GM21723 (cell line): Measurements from ENCODE around the gene NPBWR2.
A peak's percentile ranks its signal among the peaks of the same experiment; 100 is the strongest.

Experiments
- ATAC-seq: cut with Tn5 transposase; IDR thresholded peaks from one replicate; pipeline ENCODE4 v1.9.1; 2021; ENCODE audit warnings: mild to moderate bottlenecking, moderate library complexity; ENCODE audit not compliant: unreplicated experiment

The NPBWR2 gene

DNA sequence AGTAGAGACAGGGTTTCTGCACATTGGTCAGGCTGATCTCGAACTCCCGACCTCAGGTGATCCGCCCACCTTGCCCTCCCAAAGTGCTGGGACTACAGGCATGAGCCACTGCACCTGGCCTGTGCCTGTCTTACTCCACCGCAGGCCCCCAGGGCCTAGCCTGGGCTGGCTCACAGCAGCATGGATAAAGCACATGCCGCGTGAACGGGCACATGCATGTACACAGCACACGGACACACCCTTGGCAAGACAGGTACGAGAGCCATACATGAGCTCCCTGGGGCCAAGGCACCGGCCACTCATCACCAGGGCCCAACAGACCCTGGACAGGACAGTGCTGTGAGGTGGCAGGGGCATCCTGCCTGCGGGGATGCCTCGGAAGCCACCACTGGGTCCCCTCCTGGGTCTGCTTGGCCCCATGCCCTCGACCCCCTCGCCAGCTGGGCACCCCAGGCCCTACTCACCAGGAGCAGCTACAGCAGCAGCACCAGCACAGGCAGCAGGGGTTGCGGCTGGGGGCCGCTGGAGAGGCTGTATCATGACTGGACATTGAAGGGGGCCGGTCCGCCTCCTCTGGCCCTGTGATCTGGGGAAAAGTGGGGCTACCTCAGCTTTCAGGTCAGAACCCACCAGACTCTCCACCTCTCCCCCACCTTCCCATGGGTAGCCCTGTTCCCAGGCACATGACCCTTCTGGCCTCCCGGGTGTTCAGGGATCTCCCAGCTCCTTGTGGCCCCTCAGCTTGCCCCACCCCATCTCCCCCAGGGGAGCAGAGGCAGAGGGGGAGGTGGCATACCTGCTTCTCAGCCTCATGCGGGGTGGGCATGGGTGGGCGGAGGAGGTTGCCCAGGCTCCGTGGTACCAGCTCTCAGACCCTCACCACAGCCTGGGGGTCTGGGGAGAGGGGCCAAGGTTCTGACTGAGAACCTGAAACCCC is 31.0 kb downstream of the NPBWR2 start:
- ATAC-seq, result no peak

GRCh38 chr20:64075556-64075955 is 31.8 kb downstream of the NPBWR2 start:
- no peak for ATAC-seq

GRCh38 chr20:64074963-64075362 is 32.4 kb downstream of the NPBWR2 start:
- no peak for ATAC-seq

DNA sequence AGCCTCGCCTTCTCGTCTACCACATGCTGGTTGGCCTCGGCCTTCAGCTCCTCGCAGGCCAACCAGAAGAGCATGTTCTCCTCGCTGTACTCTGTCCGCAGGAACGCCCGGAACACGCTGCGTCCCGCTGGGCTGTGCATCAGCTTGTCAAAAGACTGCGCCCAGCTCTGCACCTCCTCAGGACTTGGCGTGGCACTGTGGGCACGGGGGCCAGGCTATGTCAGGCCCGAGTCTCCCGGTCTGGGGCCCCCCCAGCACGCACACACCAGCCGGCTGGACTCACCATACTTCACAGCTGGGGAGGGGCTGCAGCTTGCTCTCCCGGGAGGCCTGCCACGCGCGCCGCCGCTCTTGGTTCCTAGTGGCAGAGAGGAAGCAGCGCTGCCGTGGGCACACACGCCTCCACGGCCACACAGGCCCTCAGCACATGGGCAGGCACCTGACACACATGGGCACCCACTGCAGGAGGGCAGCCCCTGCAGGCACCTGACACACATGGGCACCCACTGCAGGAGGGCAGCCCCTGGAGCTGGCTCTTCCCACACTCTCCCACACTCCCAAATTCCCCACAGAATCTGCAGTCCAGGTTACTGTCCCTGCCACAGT is 33.1 kb downstream of the NPBWR2 start:
- no peak for ATAC-seq

DNA sequence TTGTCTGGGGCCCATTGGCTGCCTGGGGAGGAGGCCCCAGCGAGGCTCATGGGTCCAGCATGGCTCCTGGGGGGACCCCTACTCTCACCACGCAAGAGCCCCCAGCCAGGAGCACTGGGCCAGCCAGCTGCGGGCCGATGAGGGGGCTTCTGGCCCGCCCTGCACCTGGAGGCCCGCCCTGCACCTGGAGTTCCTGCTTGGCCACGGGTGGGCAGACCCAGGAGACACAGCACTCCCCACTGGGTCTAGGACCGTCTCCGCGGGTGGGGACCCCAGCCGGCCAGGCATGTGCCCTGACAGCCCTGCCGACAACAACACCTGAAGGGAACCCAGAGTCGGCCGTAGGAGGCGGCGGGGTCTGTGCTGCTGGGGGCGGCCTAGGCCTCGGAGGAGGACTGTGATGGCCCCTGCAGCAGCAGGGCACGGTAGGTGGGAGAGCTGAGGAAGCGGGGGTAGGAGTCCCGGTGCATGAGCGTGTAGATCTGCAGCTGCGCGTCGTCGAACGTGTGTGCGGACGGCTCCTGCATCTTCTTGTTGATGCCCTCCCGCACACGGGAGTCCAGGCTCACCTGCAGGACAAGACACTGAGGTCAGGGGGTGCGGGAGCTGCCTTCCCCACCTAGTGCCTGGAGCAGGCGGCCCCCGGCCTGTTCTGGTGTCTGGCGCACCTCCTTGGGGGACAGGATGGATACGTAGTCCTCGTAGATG is 33.7 kb downstream of the NPBWR2 start:
- no peak for ATAC-seq

GRCh38 chr20:64072498-64073063 is 34.8 kb downstream of the NPBWR2 start:
- ATAC-seq, result no peak

DNA sequence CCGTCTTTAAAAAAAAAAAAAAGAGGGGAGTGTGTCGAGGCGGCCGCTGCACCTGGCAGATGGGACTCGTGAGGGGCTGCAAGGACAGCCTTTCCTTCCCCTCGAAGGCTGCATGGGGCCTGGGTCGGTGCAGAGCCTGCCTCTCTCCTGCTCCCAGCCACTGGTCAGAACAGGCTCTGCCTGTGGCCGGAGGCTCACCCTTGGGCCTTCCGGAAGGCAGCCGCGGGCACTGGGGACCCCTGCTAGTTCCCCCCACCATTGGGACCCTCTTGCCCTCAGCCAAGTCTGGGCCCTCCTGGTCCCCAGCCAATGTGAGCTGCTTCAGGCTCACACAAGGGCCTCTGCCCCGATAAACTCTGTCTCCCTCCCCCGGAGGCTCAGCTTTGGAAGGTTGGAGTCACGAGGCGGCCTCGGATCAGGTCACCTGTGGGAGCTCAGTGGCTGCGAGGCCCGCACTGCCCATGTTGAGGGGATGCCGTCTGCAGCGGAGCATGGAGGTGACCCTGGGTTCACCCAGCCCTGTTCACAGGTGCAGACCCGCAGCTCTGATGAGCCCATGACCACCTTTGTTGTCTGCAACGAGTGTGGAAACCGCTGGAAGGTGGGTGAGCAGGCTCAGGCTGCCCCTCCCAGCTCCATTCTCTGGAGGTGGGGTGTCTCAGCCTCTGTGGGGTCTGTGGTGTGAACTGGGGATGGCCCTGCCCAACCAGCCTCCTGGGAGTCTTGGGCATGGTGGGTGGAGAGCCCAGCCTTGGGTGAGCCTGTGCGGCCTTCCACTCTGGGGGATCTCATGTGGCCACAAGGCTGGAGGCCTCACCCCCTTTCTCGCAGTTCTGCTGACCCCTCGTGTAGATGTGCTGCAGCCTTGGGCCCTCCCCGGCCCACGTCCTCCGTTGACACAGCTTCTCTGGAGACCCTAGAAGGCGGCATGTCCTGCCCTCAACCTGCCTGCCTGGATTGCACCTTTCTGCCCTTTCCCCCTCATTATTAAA is 35.7 kb downstream of the NPBWR2 start:
- no peak for ATAC-seq

GRCh38 chr20:64070244-64070993 is 36.9 kb downstream of the NPBWR2 start:
- ATAC-seq, result no peak

DNA sequence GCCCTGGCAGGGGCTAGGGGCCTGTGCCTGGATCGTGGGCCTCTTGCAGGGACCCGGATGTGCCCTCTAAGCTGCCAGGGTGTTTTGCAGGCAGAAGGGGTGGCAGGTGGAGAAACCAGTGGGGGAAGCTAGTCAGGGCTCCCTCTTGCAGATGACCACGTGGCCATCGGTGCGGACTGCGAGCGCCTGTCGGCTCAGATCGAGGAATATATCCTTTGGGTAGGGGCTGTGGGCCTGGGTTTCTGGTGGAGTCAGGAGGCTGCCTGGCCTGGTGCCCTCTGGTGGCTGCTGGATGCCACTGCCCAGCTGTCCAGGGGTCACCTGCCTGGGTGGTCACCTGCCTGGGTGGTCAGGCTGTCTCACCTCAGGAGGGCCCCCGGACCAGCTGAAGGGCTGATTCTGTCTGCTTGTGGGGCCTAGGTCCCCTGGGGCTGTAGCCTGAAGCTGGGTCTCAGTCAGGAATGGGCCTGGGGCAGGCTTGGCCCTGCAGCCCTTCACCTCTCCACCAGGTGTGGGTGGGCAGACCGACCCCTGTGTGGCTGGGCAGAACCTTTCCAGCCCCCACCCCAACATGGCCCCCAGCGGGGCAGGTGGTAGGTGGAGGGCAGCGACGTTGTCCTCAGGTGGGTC is 37.6 kb downstream of the NPBWR2 start:
- ATAC-seq, result no peak

DNA sequence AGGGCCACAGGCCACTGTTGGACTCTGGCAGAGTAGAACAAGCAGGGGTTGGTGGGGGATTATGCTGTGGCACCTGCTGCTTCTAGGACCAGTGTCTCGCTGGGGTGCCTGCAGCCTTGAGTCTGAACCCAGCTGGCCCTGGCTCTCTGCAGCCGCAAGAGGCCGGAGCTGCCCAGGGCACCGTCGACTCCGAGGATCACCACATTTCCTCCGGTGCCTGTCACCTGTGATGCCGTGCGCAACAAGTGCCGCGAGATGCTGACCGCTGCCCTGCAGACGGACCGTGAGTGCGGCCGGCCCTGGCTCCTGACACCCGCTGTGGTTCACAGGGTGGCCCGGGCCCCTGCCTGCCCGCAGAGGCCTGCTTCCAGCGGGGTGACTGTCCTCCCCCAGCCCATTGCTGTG is 38.2 kb downstream of the NPBWR2 start:
- no peak for ATAC-seq

DNA sequence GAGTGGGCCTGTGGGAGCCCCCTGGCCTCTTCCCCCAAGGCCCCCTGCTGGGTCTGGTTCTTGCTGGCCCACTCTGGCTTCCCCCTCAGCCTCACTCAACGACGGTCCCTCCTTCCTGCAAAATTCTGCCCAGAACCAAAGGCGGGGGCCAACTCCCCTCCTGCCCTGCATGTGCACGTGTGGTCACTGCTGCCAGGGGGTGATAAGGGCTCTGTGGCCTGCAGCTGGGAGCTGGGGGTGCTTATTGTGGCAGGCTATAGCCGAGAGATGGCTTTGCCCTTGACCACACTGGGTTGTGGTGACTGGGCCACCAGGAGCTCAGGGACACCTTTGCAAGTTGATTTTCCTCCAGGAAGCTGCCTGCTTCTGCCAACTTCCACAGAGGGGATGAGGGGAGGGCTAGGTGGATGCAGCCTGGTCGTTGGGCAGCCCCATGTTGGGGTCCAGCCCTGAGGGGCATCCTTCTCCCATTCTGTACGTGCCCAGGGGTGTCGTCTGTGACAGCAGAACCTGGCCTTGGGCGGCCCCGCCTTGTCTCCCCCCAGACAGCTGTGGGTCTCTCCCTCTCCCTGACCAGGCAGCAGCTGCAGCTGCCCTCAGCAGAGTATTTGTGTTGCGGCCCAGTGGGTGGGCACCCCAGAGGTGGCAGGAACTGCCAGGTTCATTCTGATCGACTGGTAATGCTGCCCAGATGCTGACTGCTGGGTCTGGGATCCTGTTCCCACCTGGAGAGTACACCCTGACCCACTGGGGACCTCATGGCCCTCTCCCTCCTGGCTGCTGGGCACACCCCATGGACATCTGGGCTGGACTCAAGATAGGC is 38.8 kb downstream of the NPBWR2 start:
- no peak for ATAC-seq

- no peak for ATAC-seq
These were observed 39.5 kb downstream of the NPBWR2 start for GRCh38 chr20:64067733-64068307.

GRCh38 chr20:64067005-64067632 is 40.2 kb downstream of the NPBWR2 start:
- ATAC-seq, result no peak

DNA sequence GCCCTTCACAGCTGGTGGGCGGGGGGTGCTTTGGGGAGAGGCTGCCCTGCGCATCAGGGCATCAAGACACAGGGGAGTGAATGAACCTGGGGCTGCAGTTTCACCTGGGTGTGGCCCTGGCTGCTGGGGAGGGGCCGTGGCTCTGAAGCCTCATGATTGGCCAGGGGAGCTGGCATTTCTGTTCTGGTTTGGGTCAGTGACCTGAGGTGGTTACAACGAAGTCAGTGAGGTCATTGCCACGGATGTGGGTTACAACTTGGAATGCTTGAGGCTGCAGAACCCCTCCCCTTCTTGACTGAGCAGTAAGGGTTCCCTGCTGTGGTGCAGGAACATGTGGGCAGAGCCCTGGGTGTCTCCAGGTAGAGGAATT is 41.4 kb downstream of the NPBWR2 start:
- peak; percentile 45 for ATAC-seq

- no peak for ATAC-seq
These were observed 42.0 kb downstream of the NPBWR2 start for GRCh38 chr20:64065062-64065973.

DNA sequence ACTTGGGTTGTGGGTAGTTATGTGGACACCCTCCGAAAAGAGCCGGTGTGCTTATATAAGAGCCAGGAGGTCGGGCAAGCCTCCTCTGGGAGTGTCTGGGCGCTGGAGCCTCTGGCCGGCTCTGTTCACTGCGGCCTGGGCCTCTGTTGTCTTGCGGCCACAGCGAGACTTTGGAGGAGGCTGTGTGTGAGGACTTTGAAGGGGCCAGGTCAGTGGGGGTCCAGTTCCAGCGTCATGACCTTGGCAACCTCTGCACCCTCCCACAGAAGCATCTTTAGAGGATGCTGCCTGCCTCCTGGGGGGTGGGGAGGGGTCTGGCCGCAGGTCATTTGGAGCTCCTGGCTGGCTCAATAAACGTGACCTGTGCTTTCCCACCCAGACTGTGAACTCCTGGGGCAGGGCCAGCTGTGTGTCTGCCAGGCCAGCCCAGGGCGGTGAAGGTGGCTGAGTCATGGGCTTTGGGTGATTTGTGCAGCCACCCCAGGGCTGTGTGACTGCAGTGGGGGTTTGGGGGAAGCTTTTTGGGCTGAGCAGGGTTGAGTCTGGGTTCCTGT is 43.1 kb downstream of the NPBWR2 start:
- ATAC-seq, result no peak
